ENCODE data around the gene METTL23. TPM values are rescaled to one million over a fixed set of nuclear protein-coding genes. Genes with fewer than 3 reads are reported as not detected.

Gene METTL23
- total and polyA plus RNA-seq, 2 experiments from 2014 or later, result 41.6 to 55.9 TPM

- no peak for TF ChIP-seq ZNF462 (CRISPR knock-in tag; IDR thresholded peaks at IDR 0.05)
These were observed 45.2 kb upstream of the METTL23 start (continued) for GRCh38 chr17:76681222-76682137.

- no peak overlapping the region for H2AFZ ChIP-seq
- DNase-seq (ENCODE audit: low spot score), result no peak
- H3K4me1 ChIP-seq (ENCODE audit: insufficient read depth), result peaks cover 8% of the 10 kb centered on the region
- no peak for ATAC-seq
- H3K4me3 ChIP-seq, result no peak overlapping the region
- no peak overlapping the region for H3K4me2 ChIP-seq
- Mint-ChIP-seq H3K9me3 (no peaks in the 10 kb centered on the region), H3K27ac (no peak overlapping the region), H3K27me3 (ENCODE audit: insufficient read depth, low read depth, poor library complexity) (peaks cover 18% of the 10 kb centered on the region), H3K36me3 (ENCODE audit: low read depth) (no peaks in the 10 kb centered on the region; the same call in 2 of the 3 replicates), H3K4me1 (peaks cover 40% of the 10 kb centered on the region), H3K4me3 (no peak overlapping the region; the same call in 2 of the 3 replicates)
- H3K9me2 ChIP-seq (ENCODE audit: insufficient read depth), result no peaks in the 10 kb centered on the region
- no peak overlapping the region for H3K27ac ChIP-seq (ENCODE audit: low read depth)
- H3F3A ChIP-seq (replicated peaks; ENCODE audit: low read depth), result no peaks in the 10 kb centered on the region
- no peaks in the 10 kb centered on the region for H3K27me3 ChIP-seq (ENCODE audit: insufficient read depth)
- no peaks in the 10 kb centered on the region for H3K79me2 ChIP-seq (replicated peaks; ENCODE audit: insufficient read depth)
- H3K36me3 ChIP-seq (ENCODE audit: insufficient read depth), result no peaks in the 10 kb centered on the region
- no peaks in the 10 kb centered on the region for H4K20me1 ChIP-seq (replicated peaks; ENCODE audit: insufficient read depth)
- TF ChIP-seq ETS1 (IDR thresholded peaks at IDR 0.05) (no peak), CREB1 (CRISPR knock-in tag; IDR thresholded peaks at IDR 0.05; ENCODE audit: low read depth) (no peak), ZNF331 (CRISPR knock-in tag; IDR thresholded peaks at IDR 0.05; ENCODE audit: low read depth) (no peak), ZNF114 (CRISPR knock-in tag; IDR thresholded peaks at IDR 0.05) (no peak), NANOG (IDR thresholded peaks at IDR 0.05; ENCODE audit: borderline replicate concordance) (no peak), CTCF (conservative IDR thresholded peaks at IDR 0.05; ENCODE audit: low read depth in 2 of 2) (no peak), EZH2 (IDR thresholded peaks at IDR 0.05; ENCODE audit: low read depth, unreplicated experiment) (no peak), STAT1 (IDR thresholded peaks at IDR 0.05; ENCODE audit: unreplicated experiment) (no peak)
These were observed 44.3 kb upstream of the METTL23 start for GRCh38 chr17:76682296-76682695.

Data from GM23338 (cell line).